Mammary epithelial cell (primary cell): ENCODE data around the gene CREB3L2.

Experiments used
- EZH2 ChIP-seq: IDR thresholded peaks from 2 replicates; pipeline ENCODE4 v1.6.1; 2012; ENCODE audit warnings: low read length, inconsistent platforms, borderline replicate concordance
- TF ChIP-seq, protein P1 (sequence below), 2 donors: IDR thresholded peaks in 1 of 2; conservative IDR thresholded peaks in 1 of 2; 2 replicates each; pipeline ENCODE4 v1.5.1; 2011 to 2012; ENCODE audit warnings: inconsistent platforms in 2 of 2, low read length in 2 of 2, mild to moderate bottlenecking in 2 of 2, control low read depth in 1 of 2, low read depth in 1 of 2; ENCODE audit not compliant: insufficient read depth in 1 of 2; ENCODE audit errors: extremely low read depth in 1 of 2

- TF ChIP-seq, protein P1, sequence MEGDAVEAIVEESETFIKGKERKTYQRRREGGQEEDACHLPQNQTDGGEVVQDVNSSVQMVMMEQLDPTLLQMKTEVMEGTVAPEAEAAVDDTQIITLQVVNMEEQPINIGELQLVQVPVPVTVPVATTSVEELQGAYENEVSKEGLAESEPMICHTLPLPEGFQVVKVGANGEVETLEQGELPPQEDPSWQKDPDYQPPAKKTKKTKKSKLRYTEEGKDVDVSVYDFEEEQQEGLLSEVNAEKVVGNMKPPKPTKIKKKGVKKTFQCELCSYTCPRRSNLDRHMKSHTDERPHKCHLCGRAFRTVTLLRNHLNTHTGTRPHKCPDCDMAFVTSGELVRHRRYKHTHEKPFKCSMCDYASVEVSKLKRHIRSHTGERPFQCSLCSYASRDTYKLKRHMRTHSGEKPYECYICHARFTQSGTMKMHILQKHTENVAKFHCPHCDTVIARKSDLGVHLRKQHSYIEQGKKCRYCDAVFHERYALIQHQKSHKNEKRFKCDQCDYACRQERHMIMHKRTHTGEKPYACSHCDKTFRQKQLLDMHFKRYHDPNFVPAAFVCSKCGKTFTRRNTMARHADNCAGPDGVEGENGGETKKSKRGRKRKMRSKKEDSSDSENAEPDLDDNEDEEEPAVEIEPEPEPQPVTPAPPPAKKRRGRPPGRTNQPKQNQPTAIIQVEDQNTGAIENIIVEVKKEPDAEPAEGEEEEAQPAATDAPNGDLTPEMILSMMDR (conservative IDR thresholded peaks at IDR 0.05 in 1 of 2, IDR thresholded peaks at IDR 0.05 in 1 of 2; ENCODE audit: extremely low read depth in 1 of 2, insufficient read depth in 1 of 2, low read depth in 1 of 2, low read length in 2 of 2) = no peak
- TF ChIP-seq EZH2 = no peak
These were observed 5.5 kb downstream of the CREB3L2 start for GRCh38 chr7:137996386-137996851.
